Measurements from ENCODE around the gene BCL2L11. TPM values are rescaled to one million over a fixed set of nuclear protein-coding genes. Genes with fewer than 3 reads are reported as not detected.

BCL2L11 gene
- total RNA-seq, 1 donor from 2014 or later: 11.4 TPM

DNA sequence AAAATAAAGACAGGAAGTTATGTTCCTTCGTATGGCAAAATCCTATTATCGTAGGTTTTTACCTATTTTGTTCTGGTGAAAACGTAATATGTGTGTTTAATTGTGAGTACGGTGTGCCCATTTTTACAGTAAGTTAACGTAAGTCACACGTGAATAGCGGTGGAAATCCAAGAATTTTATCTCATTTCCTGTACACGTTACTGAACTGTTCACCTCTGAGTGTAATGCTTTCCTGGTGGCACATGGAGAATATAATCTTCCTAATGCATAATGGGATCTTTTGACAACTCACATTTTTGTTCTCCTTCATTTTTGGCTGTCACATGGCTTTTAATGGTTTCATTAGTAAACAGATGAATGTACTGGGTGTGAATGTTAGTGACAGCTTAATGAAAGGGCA, 28.2 kb downstream of the BCL2L11 start:
- TF ChIP-seq, protein P1, sequence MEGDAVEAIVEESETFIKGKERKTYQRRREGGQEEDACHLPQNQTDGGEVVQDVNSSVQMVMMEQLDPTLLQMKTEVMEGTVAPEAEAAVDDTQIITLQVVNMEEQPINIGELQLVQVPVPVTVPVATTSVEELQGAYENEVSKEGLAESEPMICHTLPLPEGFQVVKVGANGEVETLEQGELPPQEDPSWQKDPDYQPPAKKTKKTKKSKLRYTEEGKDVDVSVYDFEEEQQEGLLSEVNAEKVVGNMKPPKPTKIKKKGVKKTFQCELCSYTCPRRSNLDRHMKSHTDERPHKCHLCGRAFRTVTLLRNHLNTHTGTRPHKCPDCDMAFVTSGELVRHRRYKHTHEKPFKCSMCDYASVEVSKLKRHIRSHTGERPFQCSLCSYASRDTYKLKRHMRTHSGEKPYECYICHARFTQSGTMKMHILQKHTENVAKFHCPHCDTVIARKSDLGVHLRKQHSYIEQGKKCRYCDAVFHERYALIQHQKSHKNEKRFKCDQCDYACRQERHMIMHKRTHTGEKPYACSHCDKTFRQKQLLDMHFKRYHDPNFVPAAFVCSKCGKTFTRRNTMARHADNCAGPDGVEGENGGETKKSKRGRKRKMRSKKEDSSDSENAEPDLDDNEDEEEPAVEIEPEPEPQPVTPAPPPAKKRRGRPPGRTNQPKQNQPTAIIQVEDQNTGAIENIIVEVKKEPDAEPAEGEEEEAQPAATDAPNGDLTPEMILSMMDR (IDR thresholded peaks at IDR 0.05): no peak
- no peak overlapping the region for H3K27ac Mint-ChIP-seq (ENCODE audit: unreplicated experiment)
- H3K36me3 Mint-ChIP-seq (ENCODE audit: low read depth): peaks cover 14% of the 10 kb centered on the region

DNA sequence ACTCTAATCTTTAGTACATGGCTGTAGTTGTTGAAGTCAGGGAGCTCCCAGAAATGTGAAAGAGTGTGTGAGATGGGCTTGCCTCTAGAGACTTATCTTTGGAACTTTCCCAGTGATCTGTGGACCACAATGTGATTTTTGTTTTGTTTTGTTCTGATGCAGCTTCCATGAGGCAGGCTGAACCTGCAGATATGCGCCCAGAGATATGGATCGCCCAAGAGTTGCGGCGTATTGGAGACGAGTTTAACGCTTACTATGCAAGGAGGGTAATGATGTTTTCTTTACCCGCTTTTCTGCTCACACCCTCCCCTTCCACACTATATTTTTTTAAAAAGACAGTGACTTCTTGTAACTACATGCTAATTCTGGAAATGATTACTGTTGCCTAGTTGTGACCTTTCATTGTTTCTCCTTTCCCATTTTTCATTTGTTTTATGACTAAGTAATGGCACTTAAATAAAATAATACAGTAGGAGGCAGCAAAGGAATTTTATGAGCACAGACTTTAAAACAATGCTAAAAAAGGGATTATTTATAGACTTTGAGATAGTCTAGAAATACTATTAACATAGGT, 29.3 kb downstream of the BCL2L11 start:
- peaks cover 12% of the 10 kb centered on the region for H3K36me3 Mint-ChIP-seq (ENCODE audit: low read depth)
- H3K4me3 Mint-ChIP-seq (ENCODE audit: unreplicated experiment): no peak overlapping the region
- H3K27ac Mint-ChIP-seq (ENCODE audit: unreplicated experiment): no peak overlapping the region

More for the DNA sequence above, 28.2 kb downstream of the BCL2L11 start:
- no peak for DNase-seq (ENCODE audit: low spot score)
- Mint-ChIP-seq H3K27me3 (ENCODE audit: low read depth) (no peaks in the 10 kb centered on the region), H3K9me3 (ENCODE audit: low read depth) (no peaks in the 10 kb centered on the region), H3K4me3 (ENCODE audit: unreplicated experiment) (no peak overlapping the region), H3K4me1 (ENCODE audit: low read depth) (peaks cover 5% of the 10 kb centered on the region)

GRCh38 chr2:111154758-111155157, 34.0 kb downstream of the BCL2L11 start:
- DNase-seq (ENCODE audit: low spot score): no peak
- Mint-ChIP-seq H3K27ac (ENCODE audit: unreplicated experiment) (no peak overlapping the region), H3K4me3 (ENCODE audit: unreplicated experiment) (no peak overlapping the region), H3K36me3 (ENCODE audit: low read depth) (peaks cover 17% of the 10 kb centered on the region), H3K9me3 (ENCODE audit: low read depth) (no peaks in the 10 kb centered on the region), H3K4me1 (ENCODE audit: low read depth) (peaks cover 17% of the 10 kb centered on the region), H3K27me3 (ENCODE audit: low read depth) (no peaks in the 10 kb centered on the region)
- TF ChIP-seq, protein P1 (IDR thresholded peaks at IDR 0.05): no peak

More for the DNA sequence above, 29.3 kb downstream of the BCL2L11 start:
- Mint-ChIP-seq H3K4me1 (ENCODE audit: low read depth) (peaks cover 5% of the 10 kb centered on the region), H3K27me3 (ENCODE audit: low read depth) (no peaks in the 10 kb centered on the region), H3K9me3 (ENCODE audit: low read depth) (no peaks in the 10 kb centered on the region)
- TF ChIP-seq, protein P1 (IDR thresholded peaks at IDR 0.05): peak; percentile 62
- DNase-seq (ENCODE audit: low spot score): no peak

- no peak for DNase-seq (ENCODE audit: low spot score)
- no peaks in the 10 kb centered on the region for H3K9me3 Mint-ChIP-seq (ENCODE audit: low read depth)
- peaks cover 22% of the 10 kb centered on the region for H3K4me1 Mint-ChIP-seq (ENCODE audit: low read depth)
These were observed 34.9 kb downstream of the BCL2L11 start for GRCh38 chr2:111155610-111156009.

DNA sequence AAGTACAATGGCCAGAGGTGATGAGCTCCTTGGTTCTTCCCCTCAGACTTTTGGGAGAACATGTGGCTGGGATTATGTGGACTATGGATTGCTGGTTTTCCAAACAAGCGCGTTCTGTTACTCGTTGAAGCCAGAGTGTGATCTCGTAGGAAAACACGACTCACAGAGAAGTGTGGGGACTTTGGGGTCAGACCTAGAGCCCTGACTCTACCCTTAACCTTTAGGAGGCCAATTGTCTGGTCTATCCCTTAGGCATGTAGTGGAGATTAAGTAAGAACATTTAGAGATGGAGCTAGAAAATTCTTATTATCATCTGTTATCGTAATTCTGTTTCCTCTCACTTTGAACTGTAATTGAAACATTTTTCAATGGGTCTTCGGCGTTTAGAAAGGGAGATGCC, 35.8 kb downstream of the BCL2L11 start:
- TF ChIP-seq, protein P1 (IDR thresholded peaks at IDR 0.05): no peak
- H3K27me3 Mint-ChIP-seq (ENCODE audit: low read depth): no peaks in the 10 kb centered on the region
- DNase-seq (ENCODE audit: low spot score): no peak
- H3K27ac Mint-ChIP-seq (ENCODE audit: unreplicated experiment): no peak overlapping the region
- H3K9me3 Mint-ChIP-seq (ENCODE audit: low read depth): no peaks in the 10 kb centered on the region
- peaks cover 15% of the 10 kb centered on the region for H3K36me3 Mint-ChIP-seq (ENCODE audit: low read depth)
- H3K4me1 Mint-ChIP-seq (ENCODE audit: low read depth): peaks cover 31% of the 10 kb centered on the region
- H3K4me3 Mint-ChIP-seq (ENCODE audit: unreplicated experiment): no peak overlapping the region

More at GRCh38 chr2:111155610-111156009, 34.9 kb downstream of the BCL2L11 start:
- H3K27ac Mint-ChIP-seq (ENCODE audit: unreplicated experiment): no peak overlapping the region
- TF ChIP-seq, protein P1 (IDR thresholded peaks at IDR 0.05): no peak
- no peak overlapping the region for H3K4me3 Mint-ChIP-seq (ENCODE audit: unreplicated experiment)
- peaks cover 20% of the 10 kb centered on the region for H3K36me3 Mint-ChIP-seq (ENCODE audit: low read depth)
- H3K27me3 Mint-ChIP-seq (ENCODE audit: low read depth): no peaks in the 10 kb centered on the region

Data from chondrocyte (in vitro differentiated cells).